Erythroblast (primary cell): ENCODE measurements around the gene PLXNB1.

Source experiments
- GATA1 ChIP-seq: IDR thresholded peaks from 2 replicates; pipeline ENCODE4 v1.6.1; 2011; ENCODE audit warnings: low read depth, mild to moderate bottlenecking, control low read depth, low read length, moderate library complexity
- POLR2A ChIP-seq: IDR thresholded peaks from 2 replicates; pipeline ENCODE4 v1.6.1; 2011; ENCODE audit warnings: mild to moderate bottlenecking, low read length

GRCh38 chr3:48422681-48423080, 7.2 kb downstream of the PLXNB1 start:
- TF ChIP-seq POLR2A (no peak), GATA1 (no peak)
